GM21381 (cell line): ENCODE data around the gene GUK1.

Source experiments
- ATAC-seq: cut with Tn5 transposase; IDR thresholded peaks from one replicate; pipeline ENCODE4 v1.9.1; 2021; ENCODE audit warnings: mild to moderate bottlenecking, moderate library complexity; ENCODE audit not compliant: unreplicated experiment

Gene GUK1

GRCh38 chr1:228139931-228140723 is at the start of gene GUK1:
TSS of gene GUK1 (plus strand) at chr1:228140279. CDS start at chr1:228140303, 24 bp downstream.
- peak; percentile 92 for ATAC-seq

- no peak for ATAC-seq
These were observed 49.4 kb upstream of the GUK1 start for GRCh38 chr1:228090613-228091081.

DNA sequence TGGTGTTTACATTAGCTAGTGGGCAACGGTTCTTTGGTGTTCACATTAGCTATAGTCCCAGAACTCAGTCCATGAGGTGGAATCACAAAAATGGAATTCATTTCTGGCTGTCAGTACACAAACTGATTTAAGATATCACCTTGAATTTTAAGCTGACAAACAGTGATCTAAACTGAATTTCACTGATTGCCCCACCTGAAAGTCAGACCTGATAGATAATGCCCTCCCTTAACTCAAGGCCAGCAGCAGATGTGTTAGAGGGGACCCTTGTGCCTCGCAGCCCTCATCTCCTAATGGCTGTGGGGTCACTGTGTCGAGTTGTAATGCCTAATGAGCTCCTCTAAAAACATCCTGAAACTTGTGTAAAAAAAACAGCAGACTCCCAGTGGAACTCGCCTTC is 49.0 kb upstream of the GUK1 start:
- ATAC-seq = no peak

GRCh38 chr1:228092342-228093049 is 47.6 kb upstream of the GUK1 start:
- no peak for ATAC-seq

DNA sequence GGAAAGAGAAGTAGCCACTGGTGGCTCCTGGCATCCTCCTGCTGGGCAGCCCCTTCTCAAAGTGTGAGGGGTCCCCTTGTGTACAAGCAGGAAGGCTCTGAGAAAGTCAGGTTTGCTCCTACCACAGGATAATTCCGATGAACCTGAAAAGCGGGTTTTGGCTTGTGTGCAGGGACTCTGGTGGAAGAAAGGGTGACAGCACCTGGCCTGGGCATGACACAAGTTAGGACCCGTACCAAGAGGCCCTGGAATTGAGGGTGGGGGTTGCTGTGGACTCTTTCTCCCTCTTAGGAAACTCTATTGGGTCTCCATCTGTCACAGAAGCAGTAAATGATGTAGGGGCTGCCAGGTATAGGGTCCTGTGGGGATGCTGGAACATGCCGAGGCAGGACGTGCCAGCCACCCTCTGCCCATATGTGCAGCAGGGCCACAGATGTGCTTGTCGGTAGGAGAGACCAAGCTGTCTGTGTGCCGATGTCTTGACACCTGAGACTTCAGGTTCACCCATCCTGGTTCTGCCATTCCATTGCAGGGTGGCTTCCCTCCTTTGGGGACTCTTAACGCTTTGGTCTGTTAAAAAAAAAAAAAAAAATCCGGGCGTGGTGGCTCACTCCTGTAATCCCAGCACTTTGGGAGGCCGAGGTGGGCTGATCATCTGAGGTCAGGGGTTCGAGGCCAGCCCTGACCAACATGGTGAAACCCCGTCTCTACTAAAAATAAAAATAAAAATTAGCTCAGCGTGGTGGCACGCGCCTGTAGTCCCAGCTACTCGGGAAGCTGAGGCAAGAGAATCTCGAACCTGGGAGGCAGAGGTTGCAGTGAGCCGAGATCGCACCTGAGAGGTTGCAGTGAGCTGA is 46.8 kb upstream of the GUK1 start:
- ATAC-seq = no peak

DNA sequence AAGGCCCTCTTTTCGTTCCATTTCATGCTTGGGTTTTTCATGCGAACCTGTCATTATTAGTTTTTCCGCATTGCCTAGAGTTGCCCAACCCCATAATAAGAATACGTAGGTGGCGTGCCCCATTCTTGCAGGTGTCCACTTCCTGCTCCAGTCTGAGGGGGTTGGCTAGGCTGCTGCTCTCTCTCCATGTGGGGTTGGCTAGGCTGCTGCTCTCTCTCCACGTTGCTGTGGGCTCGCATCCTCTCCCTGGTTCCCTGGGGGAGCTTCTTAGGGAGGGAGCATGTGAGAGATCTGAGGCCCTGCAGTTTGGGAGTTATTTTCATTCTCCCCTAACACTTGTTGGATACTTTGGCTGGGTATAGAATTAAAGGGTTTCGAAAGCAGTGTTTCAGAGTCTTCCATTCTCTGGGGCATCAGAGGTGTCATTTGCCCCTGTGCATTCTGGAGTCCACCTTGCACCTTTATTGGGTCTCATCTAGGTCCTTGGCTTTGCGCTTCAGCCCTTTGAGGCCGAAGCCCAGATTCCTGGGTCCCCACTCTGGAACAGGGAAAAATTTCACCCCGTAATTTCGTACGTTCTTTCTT is 45.6 kb upstream of the GUK1 start:
- no peak for ATAC-seq

- ATAC-seq = no peak
These were observed 44.9 kb upstream of the GUK1 start for GRCh38 chr1:228095161-228095560.

GRCh38 chr1:228095938-228096337 is 44.1 kb upstream of the GUK1 start:
- ATAC-seq = no peak

DNA sequence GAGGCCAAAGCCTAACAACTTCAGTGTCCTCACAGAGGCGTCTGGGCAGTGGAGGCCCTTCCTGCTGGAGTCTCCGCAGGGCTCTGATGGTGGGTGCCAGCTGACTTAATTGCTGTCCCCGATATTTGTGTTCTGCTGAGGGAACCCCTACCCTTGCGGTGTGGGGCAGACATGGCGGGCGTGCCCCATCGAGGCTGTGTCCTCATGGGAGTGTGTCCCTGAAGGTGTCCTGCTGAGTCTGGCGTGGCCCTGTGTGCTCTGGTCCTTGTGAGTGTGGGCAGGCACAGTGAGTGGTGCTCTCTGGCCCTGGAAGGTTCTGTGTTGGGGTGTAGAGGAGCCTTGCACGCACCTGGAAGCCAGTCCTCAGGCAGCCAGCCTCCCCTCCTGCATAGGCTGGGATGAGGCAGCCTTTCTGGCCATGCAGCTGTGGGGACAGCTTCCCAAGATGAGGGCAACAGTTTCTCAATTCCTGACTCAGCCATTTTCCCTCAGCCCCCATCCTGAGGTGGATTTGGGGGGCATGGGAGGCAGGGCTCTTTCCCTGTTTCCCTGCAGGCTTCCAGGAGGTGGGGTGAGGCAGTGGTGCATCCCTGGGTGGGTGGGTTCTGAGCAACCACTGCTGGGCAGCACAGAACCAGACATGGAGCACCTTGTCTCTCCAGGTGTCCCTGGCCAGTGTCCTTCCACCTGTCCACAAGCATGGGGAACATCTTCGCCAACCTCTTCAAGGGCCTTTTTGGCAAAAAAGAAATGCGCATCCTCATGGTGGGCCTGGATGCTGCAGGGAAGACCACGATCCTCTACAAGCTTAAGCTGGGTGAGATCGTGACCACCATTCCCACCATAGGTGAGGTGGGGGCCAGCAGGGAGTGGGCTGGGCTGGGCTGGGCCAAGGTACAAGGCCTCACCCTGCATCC is 43.4 kb upstream of the GUK1 start:
- no peak for ATAC-seq

DNA sequence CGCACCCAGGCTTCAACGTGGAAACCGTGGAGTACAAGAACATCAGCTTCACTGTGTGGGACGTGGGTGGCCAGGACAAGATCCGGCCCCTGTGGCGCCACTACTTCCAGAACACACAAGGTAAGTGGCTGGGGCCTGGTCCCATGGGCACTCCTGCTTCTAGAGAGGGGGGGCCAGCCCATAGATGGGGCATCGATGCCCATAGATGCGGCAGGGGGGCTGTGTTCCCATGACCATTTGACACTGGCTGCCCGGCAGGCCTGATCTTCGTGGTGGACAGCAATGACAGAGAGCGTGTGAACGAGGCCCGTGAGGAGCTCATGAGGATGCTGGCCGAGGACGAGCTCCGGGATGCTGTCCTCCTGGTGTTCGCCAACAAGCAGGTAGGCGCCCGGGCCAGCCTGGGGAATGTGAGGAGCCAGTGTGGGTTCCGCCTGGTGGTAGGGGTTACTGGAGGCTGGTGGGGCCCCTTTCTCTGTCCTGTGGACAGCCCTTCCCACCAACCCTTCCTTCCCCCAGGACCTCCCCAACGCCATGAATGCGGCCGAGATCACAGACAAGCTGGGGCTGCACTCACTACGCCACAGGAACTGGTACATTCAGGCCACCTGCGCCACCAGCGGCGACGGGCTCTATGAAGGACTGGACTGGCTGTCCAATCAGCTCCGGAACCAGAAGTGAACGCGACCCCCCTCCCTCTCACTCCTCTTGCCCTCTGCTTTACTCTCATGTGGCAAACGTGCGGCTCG is 42.6 kb upstream of the GUK1 start:
- ATAC-seq = no peak

DNA sequence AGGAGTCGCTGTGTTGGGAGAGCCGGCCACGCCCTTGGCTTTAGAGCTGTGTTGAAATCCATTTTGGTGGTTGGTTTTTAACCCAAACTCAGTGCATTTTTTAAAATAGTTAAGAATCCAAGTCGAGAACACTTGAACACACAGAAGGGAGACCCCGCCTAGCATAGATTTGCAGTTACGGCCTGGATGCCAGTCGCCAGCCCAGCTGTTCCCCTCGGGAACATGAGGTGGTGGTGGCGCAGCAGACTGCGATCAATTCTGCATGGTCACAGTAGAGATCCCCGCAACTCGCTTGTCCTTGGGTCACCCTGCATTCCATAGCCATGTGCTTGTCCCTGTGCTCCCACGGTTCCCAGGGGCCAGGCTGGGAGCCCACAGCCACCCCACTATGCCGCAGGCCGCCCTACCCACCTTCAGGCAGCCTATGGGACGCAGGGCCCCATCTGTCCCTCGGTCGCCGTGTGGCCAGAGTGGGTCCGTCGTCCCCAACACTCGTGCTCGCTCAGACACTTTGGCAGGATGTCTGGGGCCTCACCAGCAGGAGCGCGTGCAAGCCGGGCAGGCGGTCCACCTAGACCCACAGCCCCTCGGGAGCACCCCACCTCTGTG is 41.7 kb upstream of the GUK1 start:
- ATAC-seq = no peak

DNA sequence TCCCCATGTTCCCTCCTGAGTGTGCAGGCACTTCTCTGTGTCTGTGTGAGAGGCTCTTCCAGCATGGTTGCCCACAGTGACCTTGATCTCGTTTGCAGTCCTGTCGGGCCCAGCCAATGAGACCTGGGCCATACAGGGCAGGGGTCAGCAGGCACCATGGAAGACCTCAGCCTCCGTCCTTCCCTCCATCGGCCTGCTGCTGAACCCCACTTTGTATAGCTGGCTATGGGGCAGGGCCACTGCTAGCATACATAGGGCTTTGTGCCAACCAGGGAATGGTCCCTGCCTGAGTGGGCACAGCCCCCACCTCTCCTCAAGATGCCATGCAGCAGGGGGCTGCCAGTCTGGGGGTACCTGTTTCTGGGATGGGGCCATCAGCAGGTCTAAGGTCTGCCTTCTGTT is 40.7 kb upstream of the GUK1 start:
- ATAC-seq = no peak

DNA sequence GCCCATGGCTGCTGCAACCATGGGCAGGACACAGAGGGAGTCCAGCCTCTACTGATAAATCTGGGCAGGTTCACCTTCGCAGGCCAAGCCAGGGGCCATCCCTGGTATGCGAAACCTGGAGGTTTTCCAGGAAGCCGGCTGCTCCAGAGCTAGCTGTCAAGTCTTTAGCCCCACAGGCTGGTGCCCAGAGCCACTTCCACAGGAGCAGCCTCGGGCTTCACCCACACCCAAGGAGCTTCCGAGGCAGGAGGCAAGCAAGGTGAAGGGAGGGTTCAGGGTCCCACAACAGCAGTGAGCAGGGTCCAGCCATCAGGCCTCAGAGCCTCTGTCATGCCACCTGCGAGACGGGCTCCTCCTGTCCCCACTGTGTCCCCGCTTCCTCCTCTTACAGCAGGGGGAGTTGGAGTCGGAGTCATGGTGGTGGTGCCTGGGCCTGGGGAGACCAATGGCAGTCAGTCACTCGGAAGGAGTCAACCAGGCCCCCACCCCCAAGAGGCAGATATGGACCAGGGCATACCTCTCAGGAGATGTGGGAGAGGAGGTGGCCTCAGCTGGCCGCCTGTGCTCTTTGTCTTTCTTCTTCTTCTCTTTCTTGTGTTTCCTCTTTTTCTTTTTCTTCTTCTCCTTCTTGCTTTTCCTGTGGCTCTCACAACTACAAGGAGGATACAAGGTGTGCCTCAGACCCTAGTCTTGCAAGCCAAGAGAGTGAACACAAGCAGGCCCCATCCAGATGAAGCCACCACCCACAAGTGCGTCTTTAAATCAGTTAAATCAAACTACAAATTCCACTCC is 39.1 kb upstream of the GUK1 start:
- no peak for ATAC-seq

GRCh38 chr1:228101614-228101993 is 38.5 kb upstream of the GUK1 start:
- ATAC-seq = no peak

GRCh38 chr1:228101994-228102790 is 37.9 kb upstream of the GUK1 start:
- peak; percentile 18 for ATAC-seq

DNA sequence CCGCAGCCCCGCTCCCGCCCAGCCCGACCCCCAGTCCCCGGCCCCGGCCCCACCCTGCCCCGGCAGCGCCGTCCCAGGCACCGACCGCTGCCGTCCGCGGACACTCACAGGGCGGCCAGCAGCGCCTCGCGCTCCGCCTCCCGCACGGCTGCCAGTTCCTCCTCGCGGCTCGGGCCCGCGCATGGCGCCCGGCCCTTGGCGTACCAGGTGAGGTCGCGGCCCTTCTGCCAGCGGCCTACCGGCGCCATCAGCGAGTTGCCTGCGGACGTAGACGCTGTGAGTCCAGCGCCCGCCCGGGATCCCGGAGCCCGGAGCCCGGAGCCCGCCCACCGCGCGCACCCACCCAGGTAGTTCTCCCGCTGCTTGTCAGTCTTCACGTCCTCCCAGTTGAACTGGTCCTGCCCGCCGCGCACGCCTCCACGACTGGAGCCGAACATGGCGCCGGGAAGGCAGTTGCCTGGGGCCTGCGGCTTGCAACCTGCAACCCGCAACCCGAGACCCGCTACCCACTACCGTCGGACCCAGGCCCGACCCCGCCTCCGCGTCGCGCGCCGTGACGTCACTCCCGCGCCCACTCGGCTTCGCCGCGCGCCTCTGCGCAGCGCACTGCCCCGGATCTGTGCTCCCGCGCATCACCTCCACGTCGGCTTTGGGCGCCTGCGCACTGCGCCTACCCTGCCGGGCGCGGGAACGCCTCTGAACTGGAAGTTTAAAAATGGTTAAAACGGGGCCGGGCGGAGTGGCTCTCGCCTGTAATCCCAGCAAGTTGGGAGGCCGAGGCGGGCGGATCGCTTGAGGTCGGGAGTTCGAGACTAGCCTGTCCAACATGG is 37.1 kb upstream of the GUK1 start, which contains the start of gene C1orf35:
TSS of gene C1orf35 (minus strand) at position 535 of the 830 bp plus-strand sequence. CDS start at position 437, 98 bp downstream.
- ATAC-seq = peak; percentile 69
